ENCODE data around the gene BRMS1. TPM values are rescaled to one million over a fixed set of nuclear protein-coding genes. Genes with fewer than 3 reads are reported as not detected.

BRMS1 gene
- total and polyA plus RNA-seq, 2 donors (not counting 1 experiment from before 2014, with no cell fraction given) = 25.7 to 43.9 TPM

DNA sequence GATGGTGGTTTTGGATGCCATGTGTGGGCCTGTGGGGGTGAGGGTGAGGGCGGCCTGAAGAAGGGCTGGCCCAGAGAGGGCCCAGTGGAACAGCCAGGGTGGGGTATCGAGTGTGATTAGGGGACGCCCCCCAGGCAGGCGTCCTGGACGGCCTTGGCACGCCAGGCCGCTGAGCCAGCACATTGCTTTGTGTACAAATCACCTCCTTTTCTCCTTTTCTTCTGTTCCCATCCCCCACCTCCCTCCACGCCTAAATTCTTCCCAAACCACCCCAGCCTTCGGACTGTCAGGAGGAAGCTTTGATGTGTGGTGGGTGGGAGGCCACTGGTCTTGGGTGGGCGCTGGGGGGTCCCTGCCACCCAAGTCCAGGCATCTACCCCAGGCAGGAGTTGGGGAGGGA lies 20.2 kb downstream of the BRMS1 start:
- Histone ChIP-seq H3K79me2 (ENCODE audit: control insufficient read depth, insufficient read depth, low read length) (no peaks in the 10 kb centered on the region), H3K4me3 (replicated peaks in 1 of 4; ENCODE audit: control extremely low read depth in 1 of 4, insufficient read depth in 1 of 4, low read depth in 3 of 4, low read length in 4 of 4) (no peak overlapping the region), H3K4me1 (ENCODE audit: control insufficient read depth, extremely low read depth, insufficient read depth, low read length) (peaks cover 48% of the 10 kb centered on the region), H2AFZ (ENCODE audit: low read length) (no peak overlapping the region), H4K20me1 (ENCODE audit: control insufficient read depth, extremely low read depth, insufficient read depth, low read length) (no peaks in the 10 kb centered on the region), H3K27me3 (ENCODE audit: control insufficient read depth, insufficient read depth, low read length) (no peaks in the 10 kb centered on the region), H3K9ac (ENCODE audit: insufficient read depth, low read length) (no peak overlapping the region), H3K4me2 (ENCODE audit: extremely low read depth, insufficient read depth, low read length) (peak overlapping the region; percentile 13), H3K27ac (ENCODE audit: insufficient read depth, low read length) (peak overlapping the region; percentile 54), H3K9me3 (ENCODE audit: control insufficient read depth, insufficient read depth, low read depth, low read length) (no peaks in the 10 kb centered on the region), H3K36me3 (ENCODE audit: control insufficient read depth, insufficient read depth, low read length) (no peaks in the 10 kb centered on the region)
- no peak for TF ChIP-seq EZH2 (IDR thresholded peaks at IDR 0.05; ENCODE audit: low read length, missing control alignments)
- TF ChIP-seq, protein P1, sequence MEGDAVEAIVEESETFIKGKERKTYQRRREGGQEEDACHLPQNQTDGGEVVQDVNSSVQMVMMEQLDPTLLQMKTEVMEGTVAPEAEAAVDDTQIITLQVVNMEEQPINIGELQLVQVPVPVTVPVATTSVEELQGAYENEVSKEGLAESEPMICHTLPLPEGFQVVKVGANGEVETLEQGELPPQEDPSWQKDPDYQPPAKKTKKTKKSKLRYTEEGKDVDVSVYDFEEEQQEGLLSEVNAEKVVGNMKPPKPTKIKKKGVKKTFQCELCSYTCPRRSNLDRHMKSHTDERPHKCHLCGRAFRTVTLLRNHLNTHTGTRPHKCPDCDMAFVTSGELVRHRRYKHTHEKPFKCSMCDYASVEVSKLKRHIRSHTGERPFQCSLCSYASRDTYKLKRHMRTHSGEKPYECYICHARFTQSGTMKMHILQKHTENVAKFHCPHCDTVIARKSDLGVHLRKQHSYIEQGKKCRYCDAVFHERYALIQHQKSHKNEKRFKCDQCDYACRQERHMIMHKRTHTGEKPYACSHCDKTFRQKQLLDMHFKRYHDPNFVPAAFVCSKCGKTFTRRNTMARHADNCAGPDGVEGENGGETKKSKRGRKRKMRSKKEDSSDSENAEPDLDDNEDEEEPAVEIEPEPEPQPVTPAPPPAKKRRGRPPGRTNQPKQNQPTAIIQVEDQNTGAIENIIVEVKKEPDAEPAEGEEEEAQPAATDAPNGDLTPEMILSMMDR (conservative IDR thresholded peaks at IDR 0.05 in 1 of 2, IDR thresholded peaks at IDR 0.05 in 1 of 2; ENCODE audit: low read depth in 1 of 2, low read length in 2 of 2) = no peak
- peak; percentile 44 to 61 for DNase-seq (ENCODE audit: low read depth in 2 of 2)

DNA sequence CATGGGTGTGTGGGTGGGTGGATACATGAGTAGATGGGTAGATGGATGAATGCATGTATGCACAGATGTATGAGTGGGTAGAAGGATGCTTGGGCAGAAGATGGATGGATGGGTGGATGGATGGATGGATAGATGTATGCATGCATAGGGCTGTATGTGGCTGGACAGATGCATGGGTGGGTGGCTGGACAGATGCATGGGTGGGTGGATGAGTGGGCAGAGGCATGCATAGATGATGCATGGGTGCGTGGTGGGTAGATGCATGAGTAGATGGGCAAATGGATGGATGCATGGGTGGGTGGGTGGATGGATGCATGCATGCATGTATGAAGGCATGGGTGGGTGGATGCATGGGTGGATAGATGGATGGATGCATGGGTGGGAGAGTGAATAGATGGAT lies 21.2 kb downstream of the BRMS1 start:
- Histone ChIP-seq H3K4me3 (replicated peaks in 1 of 4; ENCODE audit: control extremely low read depth in 1 of 4, insufficient read depth in 1 of 4, low read depth in 3 of 4, low read length in 4 of 4) (no peak overlapping the region), H3K36me3 (ENCODE audit: control insufficient read depth, insufficient read depth, low read length) (no peaks in the 10 kb centered on the region), H3K27me3 (ENCODE audit: control insufficient read depth, insufficient read depth, low read length) (no peaks in the 10 kb centered on the region), H3K9ac (ENCODE audit: insufficient read depth, low read length) (no peak overlapping the region), H3K4me1 (ENCODE audit: control insufficient read depth, extremely low read depth, insufficient read depth, low read length) (peaks cover 51% of the 10 kb centered on the region), H3K79me2 (ENCODE audit: control insufficient read depth, insufficient read depth, low read length) (no peaks in the 10 kb centered on the region), H4K20me1 (ENCODE audit: control insufficient read depth, extremely low read depth, insufficient read depth, low read length) (no peaks in the 10 kb centered on the region), H3K4me2 (ENCODE audit: extremely low read depth, insufficient read depth, low read length) (no peak overlapping the region), H3K9me3 (ENCODE audit: control insufficient read depth, insufficient read depth, low read depth, low read length) (no peaks in the 10 kb centered on the region), H3K27ac (ENCODE audit: insufficient read depth, low read length) (no peak overlapping the region), H2AFZ (ENCODE audit: low read length) (no peak overlapping the region)
- no peak for TF ChIP-seq EZH2 (IDR thresholded peaks at IDR 0.05; ENCODE audit: low read length, missing control alignments)
- TF ChIP-seq, protein P1 (conservative IDR thresholded peaks at IDR 0.05 in 1 of 2, IDR thresholded peaks at IDR 0.05 in 1 of 2; ENCODE audit: low read depth in 1 of 2, low read length in 2 of 2) = no peak
- no peak for DNase-seq (ENCODE audit: low read depth in 2 of 2)

DNA sequence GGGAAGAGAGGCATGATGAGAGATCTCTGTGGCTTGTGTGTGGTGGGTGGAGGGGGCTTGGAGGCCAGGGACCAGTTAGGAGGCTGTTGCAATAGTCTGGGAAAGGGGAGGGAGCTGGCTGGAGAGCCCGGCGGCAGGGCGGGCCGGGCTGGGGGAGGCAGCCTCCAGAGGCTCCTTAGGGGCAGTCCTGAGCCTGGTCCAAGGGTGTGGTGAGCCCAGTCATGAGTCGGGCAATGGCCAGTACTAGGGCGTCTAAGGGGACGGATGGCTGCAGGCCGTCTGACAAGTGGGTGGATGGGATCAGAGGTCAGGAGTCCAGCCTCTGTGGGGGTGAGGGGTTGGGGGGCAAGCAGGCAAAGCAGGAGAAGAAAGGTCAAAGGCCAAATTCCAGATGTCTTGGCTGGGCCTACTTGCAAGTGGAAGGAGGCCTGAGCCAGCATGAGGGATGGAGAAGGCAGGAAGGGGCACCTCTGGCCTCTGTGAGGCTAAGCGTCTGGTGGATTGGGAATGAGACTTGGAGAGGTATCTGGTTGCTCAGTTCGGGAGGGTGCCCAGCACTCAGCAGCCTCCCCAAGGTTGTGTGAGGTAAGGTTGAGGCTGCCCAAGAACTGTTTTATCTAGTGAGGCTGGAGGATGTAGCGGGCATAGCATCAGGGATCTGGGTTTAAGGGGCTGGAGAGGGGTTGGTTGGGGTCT lies 22.0 kb downstream of the BRMS1 start:
- peak in 1 of 2 donors; percentile 88 for DNase-seq (ENCODE audit: low read depth in 2 of 2)
- Histone ChIP-seq H3K27me3 (ENCODE audit: control insufficient read depth, insufficient read depth, low read length) (no peaks in the 10 kb centered on the region), H3K27ac (ENCODE audit: insufficient read depth, low read length) (peak overlapping the region; percentile 35), H3K36me3 (ENCODE audit: control insufficient read depth, insufficient read depth, low read length) (no peaks in the 10 kb centered on the region), H3K79me2 (ENCODE audit: control insufficient read depth, insufficient read depth, low read length) (no peaks in the 10 kb centered on the region), H3K4me3 (replicated peaks in 1 of 4; ENCODE audit: control extremely low read depth in 1 of 4, insufficient read depth in 1 of 4, low read depth in 3 of 4, low read length in 4 of 4) (no peak overlapping the region), H3K4me1 (ENCODE audit: control insufficient read depth, extremely low read depth, insufficient read depth, low read length) (peaks cover 51% of the 10 kb centered on the region), H3K9ac (ENCODE audit: insufficient read depth, low read length) (no peak overlapping the region), H3K9me3 (ENCODE audit: control insufficient read depth, insufficient read depth, low read depth, low read length) (no peaks in the 10 kb centered on the region), H3K4me2 (ENCODE audit: extremely low read depth, insufficient read depth, low read length) (no peak overlapping the region), H4K20me1 (ENCODE audit: control insufficient read depth, extremely low read depth, insufficient read depth, low read length) (no peaks in the 10 kb centered on the region), H2AFZ (ENCODE audit: low read length) (peak overlapping the region; percentile 27)
- TF ChIP-seq, protein P1 (conservative IDR thresholded peaks at IDR 0.05 in 1 of 2, IDR thresholded peaks at IDR 0.05 in 1 of 2; ENCODE audit: low read depth in 1 of 2, low read length in 2 of 2) = no peak
